Muscle layer of duodenum (tissue), 2 donors: Measurements from ENCODE around the gene ZC3H18.
"Not testable (repeated sequence)": the region's sequence is repeated elsewhere in the genome, so short reads cannot be mapped to it uniquely, and the experiment has no call there.

Experiments used
- H3K27ac ChIP-seq: one replicate; pipeline ENCODE4 v1.7.0; 2013; ENCODE audit warnings: mild to moderate bottlenecking, low read length
- H3K27me3 ChIP-seq: one replicate; pipeline ENCODE4 v1.7.0; 2013; ENCODE audit warnings: low read depth, mild to moderate bottlenecking, control low read depth, low read length
- H3K36me3 ChIP-seq, 2 donors: one replicate each; pipeline ENCODE4 v1.7.0; 2013; ENCODE audit warnings: low read length in 2 of 2, control low read depth in 1 of 2, mild to moderate bottlenecking in 1 of 2; ENCODE audit not compliant: insufficient read depth in 2 of 2, control insufficient read depth in 1 of 2
- H3K4me1 ChIP-seq, 2 donors: one replicate each; pipeline ENCODE4 v1.7.0; 2013; ENCODE audit warnings: low read length in 2 of 2, mild to moderate bottlenecking in 2 of 2, control low read depth in 1 of 2, moderate library complexity in 1 of 2; ENCODE audit not compliant: insufficient read depth in 2 of 2, control insufficient read depth in 1 of 2
- H3K4me3 ChIP-seq, 2 donors: one replicate each; pipeline ENCODE4 v1.7.0; 2013; ENCODE audit warnings: low read length in 2 of 2, low read depth in 1 of 2, mild to moderate bottlenecking in 1 of 2
- H3K9me3 ChIP-seq, 2 donors: one replicate each; pipeline ENCODE4 v1.7.0; 2013; ENCODE audit warnings: low read length in 2 of 2, control low read depth in 1 of 2, mild to moderate bottlenecking in 1 of 2; ENCODE audit not compliant: control insufficient read depth in 1 of 2
- donor health status: healthy.

The ZC3H18 gene

DNA sequence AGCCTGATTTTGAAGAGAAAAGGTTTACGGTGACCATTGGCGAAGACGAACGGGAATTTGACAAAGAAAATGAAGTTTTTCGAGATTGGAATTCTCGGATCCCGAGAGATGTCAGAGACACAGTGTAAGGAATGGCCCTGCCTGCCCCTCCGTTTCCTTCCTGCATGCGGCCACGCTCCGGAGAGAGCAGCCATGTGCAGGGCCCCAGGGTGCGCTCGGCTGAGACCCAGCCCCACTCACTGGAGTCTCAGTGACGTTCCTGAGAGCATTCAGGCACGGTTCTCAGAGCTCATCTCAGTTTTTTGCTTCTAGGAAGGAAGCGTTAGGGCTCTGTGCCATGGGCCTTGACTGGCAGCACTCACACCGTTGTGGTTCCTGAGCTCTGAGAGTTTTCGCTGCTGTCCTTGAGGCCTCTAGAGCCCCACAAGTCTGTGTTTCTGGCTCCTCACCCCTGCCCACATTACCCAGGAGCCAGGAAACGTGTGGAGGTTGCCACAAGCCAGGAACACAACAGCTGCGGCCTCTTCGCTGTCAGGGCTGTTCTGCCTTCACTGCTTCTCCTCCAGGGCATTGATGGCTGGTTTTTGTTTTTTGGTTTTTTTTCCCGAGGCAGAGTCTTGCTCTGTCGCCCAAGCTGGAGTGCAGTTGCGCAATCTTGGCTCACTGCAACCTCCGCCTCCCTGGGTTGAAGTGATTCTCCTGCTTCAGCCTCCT lies 29.8 kb downstream of the ZC3H18 start:
- no peak overlapping the region for H3K4me3 ChIP-seq
- H3K4me1 ChIP-seq: peaks cover 0 to 4% of the 10 kb centered on the region in 2 donors
- H3K36me3 ChIP-seq: peaks cover 16 to 50% of the 10 kb centered on the region in 2 donors
- H3K27ac ChIP-seq: no peak overlapping the region
- no peaks in the 10 kb centered on the region for H3K27me3 ChIP-seq
- H3K9me3 ChIP-seq: no peaks in the 10 kb centered on the region

DNA sequence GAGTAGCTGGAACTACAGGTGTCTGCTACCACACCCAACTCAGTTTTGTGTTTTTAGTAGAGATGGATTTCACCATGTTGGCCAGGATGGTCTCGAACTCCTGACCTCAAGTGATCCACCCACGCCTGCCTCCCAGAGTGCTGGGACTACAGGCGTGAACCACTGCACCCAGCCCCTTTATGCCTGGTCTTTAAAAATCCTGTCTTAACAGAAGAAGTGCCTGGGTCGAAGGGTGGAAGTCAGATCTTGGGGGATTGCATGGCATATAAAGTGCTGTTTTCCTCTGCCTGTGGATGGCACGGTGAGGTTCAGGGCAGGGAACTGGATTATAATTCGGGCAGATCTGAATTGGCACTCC lies 30.3 kb downstream of the ZC3H18 start:
- Histone ChIP-seq H3K36me3 (peaks cover 16 to 55% of the 10 kb centered on the region in 2 donors), H3K27ac (no peak overlapping the region), H3K9me3 (no peaks in the 10 kb centered on the region), H3K4me1 (peaks cover 0 to 4% of the 10 kb centered on the region in 2 donors), H3K4me3 (no peak overlapping the region), H3K27me3 (no peaks in the 10 kb centered on the region)

DNA sequence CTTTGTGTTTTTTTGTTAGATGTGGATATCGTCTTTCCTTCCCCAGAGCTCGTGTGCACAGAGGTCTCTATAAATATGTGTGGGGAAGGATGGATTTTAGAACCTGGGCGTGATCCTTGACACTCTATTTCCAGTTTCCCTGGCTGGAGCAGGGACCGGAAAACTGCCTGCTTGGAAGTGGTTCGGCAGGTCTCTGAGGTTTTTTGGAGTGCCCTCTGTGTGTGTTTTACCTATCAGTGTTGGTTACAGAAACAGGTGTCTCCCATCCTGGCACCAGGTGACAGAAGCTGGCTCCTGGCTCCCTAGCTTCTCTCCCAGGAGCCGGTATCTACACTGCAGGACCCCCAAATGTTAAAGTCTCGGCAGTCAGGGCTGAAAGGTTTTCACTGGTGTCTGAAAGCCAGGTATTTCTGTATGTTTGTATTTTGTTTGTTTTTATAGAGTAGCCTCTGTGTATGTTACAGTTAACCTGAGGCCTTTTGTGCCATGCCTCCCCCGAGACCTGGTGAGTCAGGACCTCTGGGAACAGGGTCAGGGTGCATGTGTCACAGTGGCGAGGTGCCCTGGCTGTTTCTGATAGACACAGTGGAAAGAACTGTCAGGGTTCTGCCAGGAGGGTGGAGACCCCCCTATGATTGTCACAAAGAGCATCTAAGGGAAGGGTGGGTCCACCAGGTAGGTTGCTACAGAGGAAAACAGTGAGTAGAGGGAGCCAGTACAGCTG lies 31.3 kb downstream of the ZC3H18 start:
- Histone ChIP-seq H3K27me3 (no peaks in the 10 kb centered on the region), H3K27ac (no peak overlapping the region), H3K4me3 (no peak overlapping the region), H3K36me3 (peaks cover 17 to 63% of the 10 kb centered on the region in 2 donors), H3K9me3 (no peaks in the 10 kb centered on the region), H3K4me1 (peaks cover 0 to 4% of the 10 kb centered on the region in 2 donors)

DNA sequence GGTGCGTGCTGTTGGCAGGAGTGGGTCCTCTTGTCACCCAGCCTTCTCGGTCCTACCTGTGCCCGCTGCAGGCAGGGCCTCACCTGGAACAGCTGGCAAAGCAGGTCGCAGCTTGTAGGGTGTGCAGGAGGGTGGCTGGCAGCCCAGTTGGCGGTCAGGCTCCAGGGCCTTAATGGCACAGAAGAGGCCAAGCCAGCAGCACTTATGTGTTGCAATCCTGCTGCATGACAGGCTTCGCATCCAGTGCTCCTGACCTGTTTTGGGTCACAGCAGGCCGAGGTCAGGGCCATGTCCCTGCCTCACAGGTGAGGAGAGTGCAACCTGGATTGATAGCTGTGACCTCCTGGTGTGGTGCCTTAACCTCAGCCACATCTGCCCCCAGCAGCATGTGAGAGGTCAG lies 31.9 kb downstream of the ZC3H18 start:
- no peak overlapping the region for H3K4me3 ChIP-seq
- H3K4me1 ChIP-seq: peaks cover 0 to 4% of the 10 kb centered on the region in 2 donors
- no peaks in the 10 kb centered on the region for H3K27me3 ChIP-seq
- no peaks in the 10 kb centered on the region for H3K9me3 ChIP-seq
- H3K36me3 ChIP-seq: peaks cover 23 to 68% of the 10 kb centered on the region in 2 donors
- H3K27ac ChIP-seq: no peak overlapping the region

DNA sequence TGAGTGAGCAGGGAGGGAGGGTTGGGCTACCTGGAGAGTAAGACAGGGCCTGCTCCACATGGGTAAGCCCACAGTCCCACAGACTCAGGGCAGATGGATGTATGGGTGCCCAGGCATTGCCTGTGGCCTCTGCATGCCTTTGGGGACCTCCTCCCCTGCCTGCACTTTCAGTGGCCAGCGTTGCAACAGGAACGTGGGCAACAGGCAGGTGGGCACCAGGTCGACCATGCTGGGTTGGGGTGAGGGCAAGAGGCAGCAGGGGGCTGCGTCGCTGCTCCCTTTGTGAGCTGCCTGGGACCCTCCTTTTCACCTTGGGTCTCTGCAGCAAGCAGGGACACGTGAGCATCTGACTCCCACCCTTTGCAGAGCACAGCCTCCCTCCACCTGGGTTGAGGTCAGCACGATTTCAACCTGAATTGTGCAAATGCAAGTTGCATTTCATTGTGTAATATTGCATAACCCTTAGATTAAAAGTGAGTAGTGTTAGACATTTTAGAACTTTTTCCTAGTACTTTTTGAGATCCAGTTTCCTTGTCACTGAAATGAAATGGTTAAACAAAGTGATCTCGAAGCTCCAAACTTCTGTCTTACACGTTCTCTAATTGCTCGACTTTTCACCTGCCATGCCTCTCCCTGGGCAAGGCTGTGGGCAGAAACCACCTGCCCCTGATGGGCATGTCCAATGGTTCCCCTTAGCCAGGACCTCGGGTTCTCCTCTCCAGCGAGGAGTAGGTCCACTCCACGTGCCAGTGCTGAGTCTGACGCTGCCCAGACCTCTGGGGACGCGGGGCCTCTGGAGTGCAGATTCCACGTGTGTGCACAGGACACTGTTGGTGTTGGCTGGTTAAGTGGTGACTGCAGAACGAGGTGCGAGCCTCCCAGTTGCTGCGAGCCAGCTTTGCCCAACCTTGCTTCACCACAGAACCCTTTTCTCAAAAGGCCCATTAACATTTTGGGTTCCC lies 35.3 kb downstream of the ZC3H18 start:
- no peak overlapping the region for H3K27ac ChIP-seq
- no peaks in the 10 kb centered on the region for H3K4me1 ChIP-seq
- H3K27me3 ChIP-seq: no peaks in the 10 kb centered on the region
- peaks cover 22 to 64% of the 10 kb centered on the region in 2 donors for H3K36me3 ChIP-seq
- H3K4me3 ChIP-seq: no peak overlapping the region
- no peaks in the 10 kb centered on the region for H3K9me3 ChIP-seq

DNA sequence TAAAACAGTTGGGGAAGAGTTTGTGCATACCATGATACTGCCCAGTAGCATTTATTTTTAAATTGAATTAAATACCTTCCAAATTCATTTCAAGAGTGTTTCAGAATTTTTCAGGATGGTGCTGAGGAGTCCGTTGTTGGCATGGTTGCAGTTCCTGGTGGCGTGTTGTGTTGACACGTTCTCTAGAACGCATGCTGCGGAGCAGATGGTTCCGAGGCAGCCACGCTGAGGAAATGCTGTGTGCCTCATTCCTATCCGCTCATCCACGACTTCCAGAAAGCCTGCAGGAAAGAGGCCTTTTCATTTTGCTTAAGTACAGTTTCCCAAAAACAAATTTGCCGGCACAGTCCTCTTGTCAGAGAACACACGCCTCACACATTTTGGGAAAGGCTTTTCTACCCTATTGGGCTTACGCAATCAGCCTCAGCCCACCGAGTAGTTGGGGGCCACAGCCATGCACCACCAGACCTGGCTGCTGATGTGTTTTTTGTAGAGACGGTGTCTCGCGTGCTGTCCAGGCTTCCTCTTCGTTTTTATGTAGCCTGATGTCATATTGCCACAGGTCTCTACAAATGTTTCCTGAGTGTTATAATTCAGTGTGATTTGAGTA lies 36.0 kb downstream of the ZC3H18 start:
- no peaks in the 10 kb centered on the region for H3K4me1 ChIP-seq
- H3K36me3 ChIP-seq: peaks cover 22 to 64% of the 10 kb centered on the region in 2 donors
- no peaks in the 10 kb centered on the region for H3K27me3 ChIP-seq
- no peak overlapping the region for H3K27ac ChIP-seq
- no peak overlapping the region for H3K4me3 ChIP-seq
- H3K9me3 ChIP-seq: no peaks in the 10 kb centered on the region

DNA sequence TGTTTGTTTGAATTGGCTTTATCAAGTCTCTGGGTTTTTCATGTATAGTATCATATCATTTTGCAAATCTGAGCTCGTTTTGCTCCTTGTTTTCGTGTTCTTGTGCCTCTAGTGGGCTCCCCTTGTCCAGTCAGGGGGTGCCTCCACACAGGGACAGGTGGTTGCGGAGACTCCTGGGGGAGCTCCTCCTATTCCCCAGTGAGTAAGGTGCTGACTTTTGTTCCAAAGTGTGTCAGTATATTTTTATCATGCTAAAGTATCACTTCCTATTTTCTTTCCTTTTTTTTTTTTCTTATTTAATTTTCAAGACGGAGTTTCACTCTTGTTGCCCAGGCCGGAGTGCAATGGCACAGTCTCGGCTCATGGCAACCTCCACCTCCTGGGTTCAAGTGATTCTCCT lies 37.9 kb downstream of the ZC3H18 start:
- H3K9me3 ChIP-seq: no peaks in the 10 kb centered on the region
- H3K27me3 ChIP-seq: no peaks in the 10 kb centered on the region
- peaks cover 25 to 62% of the 10 kb centered on the region in 2 donors for H3K36me3 ChIP-seq
- H3K4me1 ChIP-seq: no peaks in the 10 kb centered on the region
- H3K27ac ChIP-seq: no peak overlapping the region
- H3K4me3 ChIP-seq: no peak overlapping the region

DNA sequence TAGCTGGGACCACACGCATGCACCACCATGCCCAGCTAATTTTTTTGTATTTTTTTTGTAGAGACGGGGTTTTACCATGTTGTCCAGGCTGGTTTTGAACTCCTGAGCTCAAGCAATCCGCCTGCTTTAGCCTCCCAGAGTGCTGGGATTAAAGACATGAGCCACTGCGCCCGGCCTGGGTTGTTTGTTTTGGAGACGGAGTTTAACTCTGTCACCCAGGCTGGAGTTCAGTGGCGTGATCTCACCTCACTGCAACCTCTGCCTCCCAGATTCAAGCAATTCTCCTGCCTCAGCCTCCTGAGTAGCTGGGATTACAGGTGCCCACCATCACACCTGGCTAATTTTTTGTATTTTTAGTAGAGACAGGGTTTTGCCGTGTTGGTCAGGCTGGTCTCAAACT lies 39.2 kb downstream of the ZC3H18 start:
- peaks cover 26 to 69% of the 10 kb centered on the region in 2 donors for H3K36me3 ChIP-seq
- not testable (repeated sequence) for H3K4me3 ChIP-seq, H3K9me3 ChIP-seq, H3K27ac ChIP-seq, H3K27me3 ChIP-seq, H3K4me1 ChIP-seq

DNA sequence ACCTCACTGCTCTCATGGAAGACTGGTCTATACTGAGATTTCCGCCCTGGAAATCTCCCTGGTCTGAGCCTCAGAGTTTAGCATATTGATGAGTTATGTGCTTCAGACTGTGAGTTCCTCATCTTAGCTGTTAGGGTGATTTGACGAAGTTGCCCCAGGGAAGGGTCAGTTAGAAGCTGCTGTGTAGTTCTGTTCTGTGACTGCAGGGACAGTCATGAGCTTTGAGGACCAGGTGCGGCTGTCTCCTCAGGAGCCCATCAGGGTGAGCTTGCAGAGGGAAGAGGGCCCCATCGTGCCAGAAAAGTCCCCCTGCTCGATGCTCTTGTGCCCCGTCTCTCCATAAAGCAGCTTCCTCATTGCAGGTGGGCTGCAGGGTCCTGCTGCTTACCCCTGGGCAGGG lies 39.9 kb downstream of the ZC3H18 start:
- H3K9me3 ChIP-seq: no peaks in the 10 kb centered on the region
- H3K4me1 ChIP-seq: no peaks in the 10 kb centered on the region
- peaks cover 22 to 68% of the 10 kb centered on the region in 2 donors for H3K36me3 ChIP-seq
- H3K27me3 ChIP-seq: no peaks in the 10 kb centered on the region
- H3K27ac ChIP-seq: no peak overlapping the region
- no peak overlapping the region for H3K4me3 ChIP-seq

DNA sequence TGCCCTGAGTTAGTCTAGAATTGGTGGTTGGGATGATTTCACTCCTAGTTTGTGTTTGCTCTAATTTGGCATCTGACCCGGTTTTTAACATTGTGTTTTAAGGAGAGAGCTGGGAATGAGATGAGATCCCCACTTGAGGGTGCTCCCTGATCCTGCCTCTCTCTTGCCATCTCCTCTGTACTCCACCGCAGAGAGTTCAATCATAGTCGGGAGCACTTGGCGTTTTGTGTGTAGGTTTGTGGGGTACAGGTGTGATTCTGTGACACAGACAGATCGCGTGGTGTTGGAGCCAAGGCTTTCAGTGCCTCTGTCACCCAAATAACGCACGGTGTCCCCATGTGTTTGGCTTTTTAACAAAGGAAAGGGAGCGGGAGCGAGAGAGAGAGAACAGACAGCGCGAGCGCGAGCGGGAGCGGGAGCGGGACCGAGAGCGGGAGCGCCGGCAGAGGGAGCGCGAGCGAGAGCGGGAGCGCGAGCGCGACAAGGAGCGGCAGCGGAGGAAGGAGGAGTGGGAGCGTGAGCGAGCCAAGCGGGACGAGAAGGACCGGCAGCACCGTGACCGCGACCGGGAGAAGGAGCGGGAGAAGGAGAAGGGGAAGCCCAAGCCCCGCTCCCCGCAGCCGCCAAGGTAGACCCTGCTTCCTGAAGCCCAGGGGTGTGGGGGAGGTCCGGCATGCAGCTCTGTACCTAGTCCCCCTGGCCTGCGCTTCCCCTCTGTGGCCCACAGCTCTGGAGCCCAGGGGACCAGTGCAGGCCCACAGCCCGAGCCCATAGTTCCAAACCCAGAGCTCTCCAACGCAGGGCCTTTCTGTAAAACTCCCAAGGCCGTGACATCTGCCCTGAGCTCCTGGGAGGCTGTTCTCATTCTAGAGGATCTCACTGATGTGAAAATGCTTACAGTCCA lies 41.0 kb downstream of the ZC3H18 start:
- H3K9me3 ChIP-seq: no peaks in the 10 kb centered on the region
- H3K27me3 ChIP-seq: no peaks in the 10 kb centered on the region
- H3K27ac ChIP-seq: no peak overlapping the region
- H3K36me3 ChIP-seq: peaks cover 22 to 60% of the 10 kb centered on the region in 2 donors
- H3K4me1 ChIP-seq: no peaks in the 10 kb centered on the region
- H3K4me3 ChIP-seq: no peak overlapping the region
